B cell (primary cell): ENCODE results near the gene CD180. TPM values are rescaled to one million over a fixed set of nuclear protein-coding genes. Genes with fewer than 3 reads are reported as not detected.

Source experiments
- ATAC-seq: fragments of 200-7000 bp; cut with Tn5 transposase; one replicate; pipeline ENCODE4 v1.10.0; 2021; ENCODE audit warnings: low read depth, mild to moderate bottlenecking, moderate number of reproducible peaks, moderate library complexity
- CTCF ChIA-PET: fragments of 350-600 bp; sonication (Branson Sonifier 250); formaldehyde crosslinking; loops from one replicate; lab custom pipeline; 2021; ENCODE audit warnings: antibody characterized with exemption, inconsistent platforms; lab: Charles Lee
- POLR2A ChIA-PET: fragments of 350-600 bp; sonication (Branson Sonifier 250); formaldehyde crosslinking; loops from one replicate; lab custom pipeline; 2021; ENCODE audit warnings: antibody characterized with exemption; lab: Charles Lee
- DNase-seq: peaks from one replicate; pipeline ENCODE4 v3.0.0; 2013
- H2AFZ ChIP-seq: 2 replicates; pipeline ENCODE4 v1.6.1; 2012; ENCODE audit warnings: mild to moderate bottlenecking, low read depth, low read length; ENCODE audit not compliant: insufficient read depth, poor library complexity, severe bottlenecking
- H3K27ac ChIP-seq, 2 donors: 1 replicate in 1 of 2; 2 replicates in 1 of 2; pipeline ENCODE4 v1.5.1; 2012 to 2013; ENCODE audit warnings: low read length in 2 of 2, mild to moderate bottlenecking in 2 of 2, moderate library complexity in 1 of 2
- H3K27me3 ChIP-seq, 4 experiments: fragments of 200-600 bp in 1 of 4; sonication (generic) in 1 of 4; replicated peaks in 1 of 4; 1 replicate in 2 of 4; 2 replicates in 2 of 4; pipeline versions ENCODE4 v1.6.1 to v1.7.0; 2013 to 2016; ENCODE audit warnings: low read length in 3 of 4, mild to moderate bottlenecking in 2 of 4, mixed read lengths in 1 of 4, moderate library complexity in 1 of 4; ENCODE audit not compliant: insufficient read depth in 4 of 4, control insufficient read depth in 3 of 4; ENCODE audit errors: control extremely low read depth in 1 of 4
- H3K36me3 ChIP-seq, 2 experiments: replicated peaks in 1 of 2; 1 replicate in 1 of 2; 2 replicates in 1 of 2; pipeline versions ENCODE4 v1.6.1 to v1.7.1; 2013; ENCODE audit warnings: low read length in 1 of 2; ENCODE audit not compliant: insufficient read depth in 2 of 2, control insufficient read depth in 1 of 2; ENCODE audit errors: control extremely low read depth in 1 of 2, extremely low read depth in 1 of 2
- H3K4me1 ChIP-seq, 2 donors: fragments of 200-600 bp in 1 of 2; sonication (generic) in 1 of 2; 1 replicate in 1 of 2; 2 replicates in 1 of 2; pipeline versions ENCODE4 v1.5.1 to v1.6.1; 2013 to 2017; ENCODE audit warnings: low read length in 2 of 2; ENCODE audit not compliant: control insufficient read depth in 2 of 2, insufficient read depth in 2 of 2
- H3K4me2 ChIP-seq: replicated peaks from 2 replicates; pipeline ENCODE3; 2012; ENCODE audit warnings: mild to moderate bottlenecking, low read depth, low read length; ENCODE audit not compliant: poor library complexity, severe bottlenecking
- H3K4me3 ChIP-seq, 5 experiments: fragments of 200-600 bp in 1 of 5; sonication (generic) in 1 of 5; 1 replicate in 3 of 5; 2 replicates in 2 of 5; pipeline versions ENCODE4 v1.5.1 to v1.7.0; 2011 to 2016; ENCODE audit warnings: low read length in 4 of 5, mild to moderate bottlenecking in 4 of 5, low read depth in 2 of 5, control low read depth in 1 of 5, moderate library complexity in 1 of 5; ENCODE audit not compliant: insufficient read depth in 1 of 5; ENCODE audit errors: control extremely low read depth in 1 of 5, extremely low read depth in 1 of 5
- H3K79me2 ChIP-seq: fragments of 200-600 bp; sonication (generic); one replicate; pipeline ENCODE4 v1.6.0; 2016; ENCODE audit warnings: low read length; ENCODE audit not compliant: control insufficient read depth, insufficient read depth
- H3K9ac ChIP-seq: fragments of 200-600 bp; sonication (generic); 2 replicates; pipeline ENCODE4 v1.6.1; 2017; ENCODE audit warnings: mild to moderate bottlenecking, low read length, moderate library complexity
- H3K9me3 ChIP-seq, 3 donors: one replicate each; pipeline versions ENCODE4 v1.6.1 to v1.7.1; 2013; ENCODE audit warnings: low read length in 2 of 3; ENCODE audit not compliant: control insufficient read depth in 2 of 3, insufficient read depth in 1 of 3; ENCODE audit errors: control extremely low read depth in 1 of 3
- H4K20me1 ChIP-seq: 2 replicates; pipeline ENCODE4 v1.6.0; 2012; ENCODE audit warnings: mild to moderate bottlenecking, low read length; ENCODE audit not compliant: insufficient read depth, control insufficient read depth, poor library complexity, severe bottlenecking
- H3K27ac Mint-ChIP-seq: one replicate; pipeline ENCODE4 v1.8.0; 2021; ENCODE audit warnings: mixed read lengths
- H3K27me3 Mint-ChIP-seq: one replicate; pipeline ENCODE4 v1.8.0; 2021; ENCODE audit warnings: mixed read lengths
- H3K4me1 Mint-ChIP-seq: one replicate; pipeline ENCODE4 v1.8.0; 2021; ENCODE audit warnings: mixed read lengths
- H3K4me3 Mint-ChIP-seq: one replicate; pipeline ENCODE4 v1.8.0; 2021; ENCODE audit warnings: mixed read lengths
- H3K9me3 Mint-ChIP-seq: one replicate; pipeline ENCODE4 v1.8.0; 2022; ENCODE audit warnings: mixed read lengths; ENCODE audit not compliant: insufficient read depth
- EZH2 ChIP-seq: IDR thresholded peaks from 2 replicates; pipeline ENCODE4 v1.6.1; 2012; ENCODE audit warnings: borderline replicate concordance, low read depth, mild to moderate bottlenecking, moderate library complexity, low read length; ENCODE audit not compliant: insufficient read depth, poor library complexity, severe bottlenecking
- WGBS: methylation state at CpG from one replicate; pipeline ENCODE4 v1.1.5; 2013; ENCODE audit warnings: missing lambda C conversion rate; ENCODE audit not compliant: insufficient coverage; 5-methylcytosine and 5-hydroxymethylcytosine counted together
- intact Hi-C: fragments of 100-400 bp; cut with micrococcal nuclease; formaldehyde crosslinking; loops from one replicate; pipeline ENCODE4 v1.10.0; 2022
- polyA plus RNA-seq: library from polyadenylated mRNA; depleted of rRNA; stranded (reverse); fragments of >200 nt; gene quantifications from 2 replicates; pipeline ENCODE4 v1.2.3, GENCODE V29; 2012
- total RNA-seq, 2 donors: library from RNA; stranded (reverse); fragments of 120-200 nt in 1 of 2; gene quantifications; 1 replicate in 1 of 2; 2 replicates in 1 of 2; pipeline versions ENCODE4 v1.2.3 to v1.2.4, GENCODE V29; 2013 to 2022
- TF ChIP-seq, protein P1 (sequence below): fragments of 200-600 bp; IDR thresholded peaks from one replicate; pipeline ENCODE4 v1.8.0; 2022; ENCODE audit warnings: antibody characterized with exemption, mild to moderate bottlenecking

The CD180 gene
- total and polyA plus RNA-seq, 2 donors (not counting 1 experiment from before 2014, with no cell fraction given): 16.1 to 16.4 TPM

- ChIA-PET POLR2A (interaction anchor here (0.7 kb wide), 1 partner anchor 128 kb away, joined by 4 read pairs; no protein-coding TSS in a partner anchor), CTCF (interaction anchor here (0.7 to 1.0 kb wide), 3 partner anchors 81 to 126 kb away, joined by 3 to 7 read pairs (median 3); no protein-coding TSS in a partner anchor)
- no peaks in the 10 kb centered on the region for H3K9me3 ChIP-seq
- H4K20me1 ChIP-seq: no peaks in the 10 kb centered on the region
- no peak overlapping the region for H3K4me2 ChIP-seq
- H3K27me3 Mint-ChIP-seq: no peaks in the 10 kb centered on the region
- intact Hi-C loops: no loop called here
- H3K4me1 Mint-ChIP-seq: peaks cover 4% of the 10 kb centered on the region
- H3K27ac ChIP-seq: no peak overlapping the region
- no peak overlapping the region for H3K4me3 ChIP-seq
- TF ChIP-seq, protein P1, sequence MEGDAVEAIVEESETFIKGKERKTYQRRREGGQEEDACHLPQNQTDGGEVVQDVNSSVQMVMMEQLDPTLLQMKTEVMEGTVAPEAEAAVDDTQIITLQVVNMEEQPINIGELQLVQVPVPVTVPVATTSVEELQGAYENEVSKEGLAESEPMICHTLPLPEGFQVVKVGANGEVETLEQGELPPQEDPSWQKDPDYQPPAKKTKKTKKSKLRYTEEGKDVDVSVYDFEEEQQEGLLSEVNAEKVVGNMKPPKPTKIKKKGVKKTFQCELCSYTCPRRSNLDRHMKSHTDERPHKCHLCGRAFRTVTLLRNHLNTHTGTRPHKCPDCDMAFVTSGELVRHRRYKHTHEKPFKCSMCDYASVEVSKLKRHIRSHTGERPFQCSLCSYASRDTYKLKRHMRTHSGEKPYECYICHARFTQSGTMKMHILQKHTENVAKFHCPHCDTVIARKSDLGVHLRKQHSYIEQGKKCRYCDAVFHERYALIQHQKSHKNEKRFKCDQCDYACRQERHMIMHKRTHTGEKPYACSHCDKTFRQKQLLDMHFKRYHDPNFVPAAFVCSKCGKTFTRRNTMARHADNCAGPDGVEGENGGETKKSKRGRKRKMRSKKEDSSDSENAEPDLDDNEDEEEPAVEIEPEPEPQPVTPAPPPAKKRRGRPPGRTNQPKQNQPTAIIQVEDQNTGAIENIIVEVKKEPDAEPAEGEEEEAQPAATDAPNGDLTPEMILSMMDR: no peak
- no peak for TF ChIP-seq EZH2
- H3K27me3 ChIP-seq: no peaks in the 10 kb centered on the region
- H3K9ac ChIP-seq: no peak overlapping the region
- no peaks in the 10 kb centered on the region for H3K36me3 ChIP-seq
- H3K9me3 Mint-ChIP-seq: no peaks in the 10 kb centered on the region
- DNase-seq (no peak), ATAC-seq (no peak)
- H3K79me2 ChIP-seq: no peaks in the 10 kb centered on the region
- H3K4me1 ChIP-seq: no peaks in the 10 kb centered on the region
- no peak overlapping the region for H3K27ac Mint-ChIP-seq
- no peak overlapping the region for H3K4me3 Mint-ChIP-seq
- no peak overlapping the region for H2AFZ ChIP-seq
Observed at GRCh38 chr5:67240065-67240464, 43.5 kb upstream of the CD180 start.

DNA sequence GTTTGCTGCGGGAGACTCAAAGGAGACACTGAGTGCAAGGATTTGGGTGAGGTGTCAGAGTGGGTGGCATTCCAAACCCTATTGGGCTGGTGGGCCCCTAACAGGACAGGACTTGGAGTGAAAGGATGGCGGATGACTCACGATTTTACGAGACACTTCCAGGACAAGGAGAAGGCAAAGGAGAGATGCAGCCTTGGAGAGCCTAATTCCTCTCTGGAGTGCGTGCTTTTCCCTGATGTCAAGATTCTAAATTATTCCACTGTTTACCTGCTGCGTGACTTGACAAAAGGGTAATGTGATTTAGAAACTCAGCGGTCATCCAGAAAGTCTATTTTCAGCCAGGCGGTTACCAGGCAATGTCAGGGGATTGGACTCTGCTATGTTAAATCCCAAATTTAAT, 41.6 kb upstream of the CD180 start:
- H3K4me1 ChIP-seq: peaks cover 5 to 7% of the 10 kb centered on the region in 2 donors
- H2AFZ ChIP-seq: no peak overlapping the region
- no peak overlapping the region for H3K4me3 ChIP-seq
- no peak overlapping the region for H3K27ac ChIP-seq
- H3K36me3 ChIP-seq: no peaks in the 10 kb centered on the region
- Mint-ChIP-seq H3K9me3 (no peaks in the 10 kb centered on the region), H3K4me3 (no peak overlapping the region), H3K27me3 (no peaks in the 10 kb centered on the region), H3K27ac (no peak overlapping the region), H3K4me1 (peaks cover 12% of the 10 kb centered on the region)
- ATAC-seq (no peak), DNase-seq (no peak)
- no peaks in the 10 kb centered on the region for H4K20me1 ChIP-seq
- no peaks in the 10 kb centered on the region for H3K27me3 ChIP-seq
- ChIA-PET POLR2A (no interaction called here), CTCF (no interaction called here)
- no peak overlapping the region for H3K4me2 ChIP-seq
- H3K9me3 ChIP-seq: no peaks in the 10 kb centered on the region
- H3K79me2 ChIP-seq: no peaks in the 10 kb centered on the region
- intact Hi-C loops: no loop called here
- no peak overlapping the region for H3K9ac ChIP-seq
- TF ChIP-seq, protein P1: no peak
- no peak for TF ChIP-seq EZH2
- WGBS: 100% methylated on average over 6 of the region's 8 CpGs
